Regular cardiac myocyte (primary cell): ENCODE measurements around the gene ZC2HC1B. TPM values are rescaled to one million over a fixed set of nuclear protein-coding genes. Genes with fewer than 3 reads are reported as not detected.

ENCODE experiments used
- total RNA-seq: library from RNA; depleted of rRNA; stranded (reverse); fragments of >200 nt; gene quantifications from 2 replicates; pipeline ENCODE4 v1.2.3, GENCODE V29; 2014

Gene ZC2HC1B
- total RNA-seq: not detected in 2 replicates

GRCh38 chr6:143864234-143864633 lies at the start of gene ZC2HC1B:
ZC2HC1B (plus strand) TSS chr6:143864474; CDS start chr6:143864540, 66 bp downstream.

GRCh38 chr6:143842902-143843676 lies 21.2 kb upstream of the ZC2HC1B start, which contains the start of gene LTV1:
LTV1 (plus strand) TSS chr6:143843338; CDS start chr6:143843478, 140 bp downstream.

Other genes starting within 250 kb of the ZC2HC1B start
- 60.6 and 73.9 TPM in 2 replicates for gene PHACTR2, start 186.5 kb upstream of the ZC2HC1B start, total RNA-seq
- gene LTV1, start 21.1 kb upstream of the ZC2HC1B start, total RNA-seq: 16.1 and 36.0 TPM in 2 replicates
- gene PLAGL1, start 143.8 kb downstream of the ZC2HC1B start, total RNA-seq: 9.6 and 16.9 TPM in 2 replicates
- 80.6 and 145 TPM in 2 replicates for gene SF3B5, start 231.1 kb downstream of the ZC2HC1B start, total RNA-seq